GM21723 (cell line): ENCODE data around the gene SMCO2.

Source experiments
- ATAC-seq: cut with Tn5 transposase; IDR thresholded peaks from one replicate; pipeline ENCODE4 v1.9.1; 2021; ENCODE audit warnings: mild to moderate bottlenecking, moderate library complexity; ENCODE audit not compliant: unreplicated experiment

SMCO2 gene

GRCh38 chr12:27451036-27451825 lies 4.7 kb downstream of the SMCO2 start:
- no peak for ATAC-seq

GRCh38 chr12:27453421-27453820 lies 6.9 kb downstream of the SMCO2 start:
- ATAC-seq: no peak

- no peak for ATAC-seq
These were observed 9.1 kb downstream of the SMCO2 start for GRCh38 chr12:27455589-27455988.

GRCh38 chr12:27456618-27457017 lies 10.1 kb downstream of the SMCO2 start:
- no peak for ATAC-seq

DNA sequence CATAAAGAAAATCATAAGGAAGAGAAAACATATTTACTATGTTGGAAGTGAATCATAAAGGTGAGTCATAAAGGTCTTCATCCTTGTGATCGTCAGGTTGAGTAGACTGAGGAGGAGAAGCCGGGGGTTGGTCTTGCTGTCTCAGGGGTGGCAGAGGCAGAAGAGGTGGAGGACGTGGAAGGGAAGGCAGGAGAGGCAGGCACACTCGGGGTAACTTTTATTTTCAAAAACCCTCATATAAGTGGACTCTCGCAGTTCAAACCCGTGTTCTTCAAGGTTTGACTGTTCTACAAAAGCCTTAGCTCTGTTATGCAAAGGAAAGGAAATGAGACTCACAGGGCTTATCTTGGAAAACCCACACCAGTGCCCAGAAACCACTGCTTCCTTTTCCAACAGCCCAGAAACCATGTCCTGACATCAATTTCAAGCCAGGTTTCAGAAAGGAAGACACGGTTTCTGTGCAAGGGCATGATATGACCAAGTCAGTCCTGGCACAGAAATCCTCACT lies 14.0 kb downstream of the SMCO2 start:
- ATAC-seq: no peak

- no peak for ATAC-seq
These were observed 15.7 kb downstream of the SMCO2 start for GRCh38 chr12:27462151-27462694.

DNA sequence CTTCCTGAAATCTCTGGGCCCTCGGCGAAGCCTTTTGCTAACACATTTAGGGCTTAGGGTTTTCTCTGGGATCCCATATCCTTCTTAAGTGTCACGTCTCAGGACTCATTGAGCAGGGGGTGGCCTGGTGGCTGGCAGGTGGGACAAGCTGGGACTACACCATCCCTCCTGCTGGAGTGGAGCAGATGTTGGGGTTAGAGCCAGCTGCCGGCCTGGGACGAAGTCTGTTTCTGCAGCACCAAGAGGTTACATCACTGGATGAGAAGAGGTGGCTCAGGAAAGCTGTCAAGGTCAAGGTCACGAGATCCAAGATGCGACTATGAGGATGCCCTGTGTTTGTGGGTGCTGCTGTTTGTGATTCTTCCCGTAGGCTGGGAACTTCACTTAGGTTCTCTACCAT lies 16.3 kb downstream of the SMCO2 start:
- no peak for ATAC-seq

GRCh38 chr12:27463511-27464219 lies 17.1 kb downstream of the SMCO2 start:
- no peak for ATAC-seq

DNA sequence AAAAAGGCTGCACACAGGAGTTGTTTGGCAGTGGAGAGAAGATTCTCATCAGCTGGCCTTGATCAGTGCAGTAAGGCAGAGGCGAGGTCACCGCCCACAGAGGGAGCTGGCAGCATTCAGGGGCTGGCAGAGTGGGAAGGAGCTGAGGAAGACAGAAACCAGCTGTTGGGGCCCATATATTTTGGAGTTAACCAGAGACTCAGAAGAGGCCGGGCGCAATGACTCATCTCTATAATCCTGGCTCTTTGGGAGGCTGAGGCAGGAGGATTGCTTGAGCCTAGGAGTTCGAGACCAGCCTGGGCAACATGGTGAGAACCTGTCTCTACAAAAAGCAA lies 17.7 kb downstream of the SMCO2 start:
- no peak for ATAC-seq

GRCh38 chr12:27467641-27468040 lies 21.1 kb downstream of the SMCO2 start:
- ATAC-seq: peak; percentile 75

DNA sequence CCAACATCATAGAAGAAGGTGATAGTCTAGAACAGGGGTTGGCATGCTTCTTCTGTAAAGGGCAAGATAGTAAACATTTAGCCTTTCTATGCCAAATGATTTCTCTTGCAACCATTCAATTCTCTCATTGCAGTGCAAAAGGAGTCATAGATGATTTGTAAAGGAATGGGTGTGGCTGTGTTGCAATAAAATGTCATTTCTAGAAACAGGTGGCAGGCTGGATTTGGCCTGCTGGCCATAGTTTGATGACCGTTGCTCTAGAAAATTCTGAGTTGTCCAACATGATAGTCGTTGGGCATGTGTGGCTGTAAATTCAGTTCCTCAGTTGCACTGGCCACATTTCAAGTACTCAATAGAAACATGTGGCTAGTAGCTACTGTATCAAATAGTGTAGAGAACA lies 21.7 kb downstream of the SMCO2 start:
- no peak for ATAC-seq

DNA sequence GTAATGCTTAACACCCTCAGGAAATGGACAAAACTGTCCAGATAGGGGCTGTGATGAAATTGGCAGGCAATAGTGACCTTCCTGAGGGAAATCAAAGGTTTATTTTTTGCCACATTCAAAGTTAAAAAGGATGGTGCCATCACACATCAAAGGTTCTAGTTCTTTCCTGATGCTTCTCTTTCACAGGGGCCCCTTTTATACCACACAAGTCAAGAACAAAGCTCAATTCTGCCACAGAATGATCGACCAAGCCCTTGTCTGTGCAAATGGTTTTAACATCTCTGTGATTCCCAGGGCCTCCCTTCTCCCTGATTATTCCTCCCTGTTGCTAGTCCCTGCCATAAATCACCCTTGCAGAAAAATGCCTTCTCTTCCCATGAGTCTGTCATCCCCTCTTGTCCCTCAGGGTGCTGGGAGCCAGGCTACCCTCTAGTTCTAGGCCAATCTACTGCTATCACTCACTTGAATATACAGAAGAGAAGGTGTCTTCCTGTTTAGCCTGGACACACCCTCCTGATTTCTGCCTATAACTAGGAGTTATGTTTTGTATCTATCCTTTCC lies 22.7 kb downstream of the SMCO2 start:
- no peak for ATAC-seq

- ATAC-seq: no peak
These were observed 26.1 kb downstream of the SMCO2 start for GRCh38 chr12:27472604-27473003.

DNA sequence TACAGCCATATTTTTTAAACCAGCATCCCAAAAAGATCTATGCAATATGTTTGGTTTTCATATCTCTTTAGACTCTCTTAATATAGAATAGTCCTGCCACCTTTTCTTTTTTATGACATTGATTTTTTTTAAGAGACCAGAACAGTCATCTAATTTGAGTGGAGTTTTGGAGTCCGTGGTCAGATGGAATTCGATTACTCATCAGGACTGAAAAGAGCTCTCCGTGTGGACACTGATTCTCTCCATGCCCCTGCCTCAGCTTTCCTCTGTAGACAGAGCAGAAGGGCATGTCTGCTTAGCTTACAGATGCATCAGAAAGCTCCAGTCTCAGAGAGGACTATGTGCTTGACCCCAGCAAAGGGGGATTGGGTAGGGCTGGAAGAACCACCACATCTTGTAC lies 27.8 kb downstream of the SMCO2 start:
- no peak for ATAC-seq

GRCh38 chr12:27477049-27477448 lies 30.5 kb downstream of the SMCO2 start:
- no peak for ATAC-seq

GRCh38 chr12:27478949-27479348 lies 32.4 kb downstream of the SMCO2 start:
- no peak for ATAC-seq

DNA sequence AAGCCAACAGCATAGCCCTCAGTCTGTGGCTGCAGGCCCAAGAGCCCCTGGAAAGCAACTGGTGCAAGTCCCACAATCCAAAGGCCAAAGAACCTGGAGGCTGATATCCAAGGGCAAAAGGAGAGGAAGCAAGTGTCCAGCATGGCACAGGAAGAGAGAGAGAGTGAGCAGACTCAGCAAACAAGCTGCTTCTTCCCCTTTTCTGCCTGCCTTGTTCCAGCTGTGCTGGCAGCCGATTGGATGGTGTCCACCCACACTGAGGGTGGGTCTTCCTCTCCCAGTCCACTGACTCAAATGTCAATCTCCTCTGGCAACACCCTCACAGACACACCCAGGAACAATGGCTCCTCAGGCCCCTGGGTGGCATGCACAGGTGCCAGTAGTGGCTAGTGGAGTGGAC lies 33.5 kb downstream of the SMCO2 start:
- no peak for ATAC-seq

GRCh38 chr12:27486961-27487360 lies 40.4 kb downstream of the SMCO2 start:
- no peak for ATAC-seq

DNA sequence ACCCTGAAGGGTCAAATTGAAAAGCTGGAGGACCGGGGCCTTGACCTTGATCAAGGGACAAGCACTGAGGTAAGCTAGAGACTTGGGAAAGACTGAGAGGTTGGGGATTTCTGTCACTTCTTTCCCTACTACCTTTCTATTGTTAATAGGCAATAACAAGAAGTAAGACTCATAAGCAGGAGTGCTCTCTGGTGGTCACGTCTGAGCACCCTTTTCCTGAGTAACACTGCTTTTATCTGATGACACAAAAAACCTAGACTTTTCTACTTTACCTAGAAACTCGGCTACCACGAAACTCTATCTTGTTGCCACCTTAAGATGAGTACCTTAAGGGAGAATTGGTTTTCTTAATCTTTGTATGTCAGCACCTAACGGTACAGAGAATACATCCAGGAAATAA lies 41.9 kb downstream of the SMCO2 start:
- no peak for ATAC-seq

DNA sequence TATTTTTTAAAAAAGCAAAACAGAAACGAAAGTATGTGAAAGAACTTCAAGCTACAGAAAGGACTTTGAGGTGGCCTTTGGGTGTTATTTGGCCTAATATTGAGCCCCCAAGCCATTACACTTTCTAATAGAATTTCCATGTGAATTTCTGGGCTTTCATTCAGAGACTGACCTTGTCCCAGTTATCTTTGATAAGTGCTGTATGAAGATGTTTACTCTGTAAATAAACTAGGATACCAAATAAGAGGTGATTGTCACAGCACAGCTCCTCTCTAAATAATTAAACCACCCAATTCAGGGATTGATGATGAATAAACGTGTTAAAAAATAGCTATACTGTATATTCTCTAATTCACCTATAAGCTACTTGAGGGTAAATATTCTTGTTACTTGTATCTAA lies 44.7 kb downstream of the SMCO2 start:
- no peak for ATAC-seq

DNA sequence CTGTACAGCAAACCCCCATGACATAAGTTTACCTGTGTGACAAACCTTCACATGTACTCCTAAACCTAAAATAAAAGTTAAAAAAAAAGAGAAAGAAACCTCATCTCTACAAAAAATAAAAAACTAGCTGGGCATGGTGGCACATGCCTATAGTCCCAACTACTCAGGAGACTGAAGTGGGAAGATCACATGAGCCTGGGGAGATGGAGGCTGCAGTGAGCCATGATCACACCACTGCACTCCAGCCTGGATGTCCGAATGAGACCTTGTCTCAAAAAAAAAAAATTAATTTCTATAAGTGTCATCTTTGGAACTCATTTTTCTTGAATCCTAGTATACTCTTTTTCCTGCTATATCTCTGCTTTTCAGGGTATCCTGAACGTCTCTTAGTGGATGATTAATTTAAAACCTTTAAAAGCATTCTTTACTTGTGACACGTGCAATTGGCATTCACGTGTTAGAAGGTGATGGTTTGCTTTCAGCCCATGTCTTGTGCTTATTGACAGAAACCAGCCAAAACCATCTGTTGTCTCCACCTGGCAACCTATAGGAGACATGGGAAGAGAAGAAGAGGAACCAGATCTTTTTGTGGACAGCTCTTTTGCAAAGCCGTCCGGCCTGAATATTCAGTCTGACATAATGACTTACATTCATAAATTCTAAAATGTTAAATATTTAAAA lies 46.9 kb downstream of the SMCO2 start:
- no peak for ATAC-seq
